ENCODE measurements around the gene NME3.

DNA sequence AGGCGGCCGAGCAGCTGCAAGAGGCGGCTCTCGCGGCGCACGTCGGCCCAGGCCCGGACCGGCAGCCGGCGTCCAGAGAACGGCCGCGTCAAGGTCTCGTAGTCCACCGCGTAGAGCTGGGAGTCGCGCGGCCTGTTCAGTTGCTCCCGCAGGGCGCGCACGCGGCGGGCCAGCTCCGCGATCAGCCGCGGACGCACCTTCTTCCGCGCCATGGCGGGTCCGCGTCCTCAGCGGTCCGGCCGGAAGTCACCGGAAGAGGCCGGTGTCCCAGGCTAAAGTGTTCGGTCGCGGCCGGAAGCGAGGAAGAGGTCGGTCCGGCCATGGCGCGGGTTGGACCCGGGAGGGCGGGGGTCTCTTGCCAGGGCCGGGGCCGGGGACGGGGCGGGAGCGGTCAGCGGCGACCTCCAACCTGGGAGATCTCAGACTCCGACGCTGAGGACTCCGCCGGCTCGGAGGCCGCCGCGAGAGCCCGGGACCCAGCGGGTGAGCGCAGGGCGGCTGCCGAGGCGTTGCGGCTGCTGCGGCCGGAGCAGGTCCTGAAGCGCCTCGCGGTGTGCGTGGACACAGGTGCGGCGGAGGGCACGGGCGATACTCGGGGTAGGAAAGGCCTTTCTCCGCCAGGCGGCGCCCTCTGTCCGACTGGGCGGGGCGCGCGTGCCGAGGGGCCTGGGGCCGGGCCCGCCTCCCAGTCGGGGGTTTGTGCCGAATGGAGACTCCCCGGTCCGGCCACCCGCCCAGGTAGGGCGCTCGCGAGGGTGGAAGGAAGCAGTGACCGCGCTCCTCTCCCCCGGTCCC lies 1.8 kb upstream of the NME3 start, which contains the start of gene MRPS34:
- TF ChIP-seq, protein P1, sequence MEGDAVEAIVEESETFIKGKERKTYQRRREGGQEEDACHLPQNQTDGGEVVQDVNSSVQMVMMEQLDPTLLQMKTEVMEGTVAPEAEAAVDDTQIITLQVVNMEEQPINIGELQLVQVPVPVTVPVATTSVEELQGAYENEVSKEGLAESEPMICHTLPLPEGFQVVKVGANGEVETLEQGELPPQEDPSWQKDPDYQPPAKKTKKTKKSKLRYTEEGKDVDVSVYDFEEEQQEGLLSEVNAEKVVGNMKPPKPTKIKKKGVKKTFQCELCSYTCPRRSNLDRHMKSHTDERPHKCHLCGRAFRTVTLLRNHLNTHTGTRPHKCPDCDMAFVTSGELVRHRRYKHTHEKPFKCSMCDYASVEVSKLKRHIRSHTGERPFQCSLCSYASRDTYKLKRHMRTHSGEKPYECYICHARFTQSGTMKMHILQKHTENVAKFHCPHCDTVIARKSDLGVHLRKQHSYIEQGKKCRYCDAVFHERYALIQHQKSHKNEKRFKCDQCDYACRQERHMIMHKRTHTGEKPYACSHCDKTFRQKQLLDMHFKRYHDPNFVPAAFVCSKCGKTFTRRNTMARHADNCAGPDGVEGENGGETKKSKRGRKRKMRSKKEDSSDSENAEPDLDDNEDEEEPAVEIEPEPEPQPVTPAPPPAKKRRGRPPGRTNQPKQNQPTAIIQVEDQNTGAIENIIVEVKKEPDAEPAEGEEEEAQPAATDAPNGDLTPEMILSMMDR (IDR thresholded peaks at IDR 0.05) = peak in 6 of 7 experiments; percentile 10 to 79 (median 66)
- TF ChIP-seq POLR2A (IDR thresholded peaks at IDR 0.05) (no peak), POLR2AphosphoS5 (IDR thresholded peaks at IDR 0.05) (peak; percentile 70 to 94 (median 72)), EP300 (IDR thresholded peaks at IDR 0.05) (no peak)
